ENCODE data around the gene AHSP. TPM values are rescaled to one million over a fixed set of nuclear protein-coding genes. Genes with fewer than 3 reads are reported as not detected.

The AHSP gene
- total and polyA plus RNA-seq, 2 of the 4 experiments (the other 2 are of a cell fraction), result not detected

- CTCF ChIA-PET, result no interaction called here
Observed at GRCh38 chr16:31507617-31507928, 20.1 kb upstream of the AHSP start.

More at GRCh38 chr16:31507617-31507928, 20.1 kb upstream of the AHSP start:
- peak overlapping the region; percentile 55; the same call in 1 of the 2 replicates for H3K18ac ChIP-seq (ENCODE audit: low read depth, low read length)
- no peaks in the 10 kb centered on the region for H3K27me3 ChIP-seq (ENCODE audit: control insufficient read depth, insufficient read depth, low read length)
- in situ Hi-C loops (cut with MboI; ENCODE audit: low sequenced_read_pairs) (loop anchor here (5.0 to 25.0 kb wide), 3 partner anchors 63 to 370 kb away; partner anchors contain the start of gene ZNF843), dilution Hi-C loops (cut with HindIII; ENCODE audit: low sequenced_read_pairs, unreplicated experiment) (no loop called here), intact Hi-C loops (cut with micrococcal nuclease) (loop anchor here (10.0 kb wide), 1 partner anchor 63 kb away; the partner anchor contains the start of gene ZNF843)
- WGBS, 2 experiments (ENCODE audit: extremely low coverage in 2 of 2, insufficient read length in 1 of 2), result 0% methylated on average over 3 of the region's 12 CpGs; no CpG with 5 or more reads in 1 of the 2 experiments
- peak overlapping the region; percentile 95 for H2AFZ ChIP-seq (replicated peaks; ENCODE audit: low read length, poor library complexity)
- H2AK9ac ChIP-seq (replicated peaks; ENCODE audit: low read depth, low read length, poor library complexity), result peak overlapping the region; percentile 99
- peak overlapping the region; percentile 99 for H3K27ac ChIP-seq (ENCODE audit: insufficient read depth, low read length)
- peak overlapping the region; percentile 99 for H3K4me2 ChIP-seq (ENCODE audit: low read depth, low read length)
- peak overlapping the region; percentile 95 for H3K14ac ChIP-seq (replicated peaks; ENCODE audit: low read depth, low read length)
- peak overlapping the region; percentile 91 for H3K23ac ChIP-seq (ENCODE audit: low read depth, low read length)
- H3K4ac ChIP-seq (ENCODE audit: low read depth, low read length), result peak overlapping the region; percentile 98
- no TSS peak for BruUV-seq (replicated peaks)
- no peak overlapping the region for H2BK20ac ChIP-seq (ENCODE audit: low read depth, low read length)
- DNase-seq (no peak), ATAC-seq (ENCODE audit: low read depth) (no peak)
- peak overlapping the region; percentile 83 for H4K5ac ChIP-seq (ENCODE audit: low read depth, low read length)
- H2BK5ac ChIP-seq (ENCODE audit: low read depth, low read length, poor library complexity, severe bottlenecking), result peak overlapping the region; percentile 86
- H3K9me3 ChIP-seq (ENCODE audit: control insufficient read depth, insufficient read depth, low read length), result no peaks in the 10 kb centered on the region
- no peak overlapping the region for H2BK15ac ChIP-seq (ENCODE audit: low read depth, low read length)
- H4K20me1 ChIP-seq (ENCODE audit: insufficient read depth, low read length), result no peaks in the 10 kb centered on the region
- H3K9ac ChIP-seq (ENCODE audit: low read depth, low read length), result peak overlapping the region; percentile 97
- H2AK5ac ChIP-seq (ENCODE audit: low read depth, low read length), result peak overlapping the region; percentile 100
- peaks cover 16 to 58% of the 10 kb centered on the region in 2 experiments for H3K79me1 ChIP-seq (ENCODE audit: low read depth in 1 of 2, low read length in 2 of 2)
- peaks cover 5% of the 10 kb centered on the region; the same call in 1 of the 2 replicates for H3K9me1 ChIP-seq (ENCODE audit: insufficient read depth, low read length)
- peaks cover 14% of the 10 kb centered on the region for H3K36me3 ChIP-seq (ENCODE audit: control insufficient read depth, insufficient read depth, low read length)
- POLR2A ChIA-PET (ENCODE audit: unreplicated experiment), result interaction anchor here (0.6 to 1.6 kb wide), 3 partner anchors 9 to 227 kb away, joined by 5 read pairs; no protein-coding TSS in a partner anchor
- H4K8ac ChIP-seq (ENCODE audit: low read depth in 2 of 2, low read length in 2 of 2), result peak overlapping the region; percentile 91 to 94; a peak in 3 of 4 replicates
- peaks cover 5% of the 10 kb centered on the region for H3K4me1 ChIP-seq (ENCODE audit: control insufficient read depth, insufficient read depth, low read length)
- peak overlapping the region; percentile 94 for H3K4me3 ChIP-seq (ENCODE audit: insufficient read depth, low read depth, low read length)
- no peak for TF ChIP-seq SMC3 (IDR thresholded peaks at IDR 0.05; ENCODE audit: low read depth, low read length)
- TF ChIP-seq BHLHE40 (IDR thresholded peaks at IDR 0.05; ENCODE audit: low read depth, low read length), result no peak
- TF ChIP-seq NFE2L2 (IDR thresholded peaks at IDR 0.05; ENCODE audit: low read depth, low read length), result no peak
- no peak for TF ChIP-seq CHD1 (IDR thresholded peaks at IDR 0.05; ENCODE audit: low read depth, low read length)
- no peak for TF ChIP-seq POLR2A (IDR thresholded peaks at IDR 0.05; ENCODE audit: low read depth, low read length)
- TF ChIP-seq RFX5 (IDR thresholded peaks at IDR 0.05; ENCODE audit: low read depth, low read length), result no peak
- H3K56ac ChIP-seq (ENCODE audit: extremely low read depth, insufficient read depth, low read length), result peak overlapping the region; percentile 90; the same call in 1 of the 2 replicates
- H2BK120ac ChIP-seq (ENCODE audit: low read depth, low read length), result peak overlapping the region; percentile 55
- peak overlapping the region; percentile 94 for H4K91ac ChIP-seq (ENCODE audit: insufficient read depth, low read depth, low read length)
